Colonic mucosa (tissue), 4 donors: ENCODE data around the gene SGTA. TPM values are rescaled to one million over a fixed set of nuclear protein-coding genes. Genes with fewer than 3 reads are reported as not detected.

ENCODE experiments used
- DNase-seq: peaks from one replicate; pipeline ENCODE4 v3.0.0-alpha.2; 2020
- H3K27ac ChIP-seq: fragments of 200-600 bp; one replicate; pipeline ENCODE4 v1.8.0; 2021
- H3K27me3 ChIP-seq: fragments of 200-600 bp; one replicate; pipeline ENCODE4 v1.8.0; 2021
- H3K36me3 ChIP-seq: fragments of 200-600 bp; one replicate; pipeline ENCODE4 v1.8.0; 2021
- H3K4me1 ChIP-seq: fragments of 200-600 bp; one replicate; pipeline ENCODE4 v1.8.0; 2021; ENCODE audit warnings: mild to moderate bottlenecking
- H3K4me3 ChIP-seq: fragments of 200-600 bp; one replicate; pipeline ENCODE4 v1.8.0; 2021
- H3K9ac ChIP-seq, 2 donors: one replicate each; pipeline ENCODE4 v1.7.0; 2013; ENCODE audit warnings: control low read depth in 2 of 2, low read depth in 2 of 2, low read length in 2 of 2
- H3K9me3 ChIP-seq: fragments of 200-600 bp; one replicate; pipeline ENCODE4 v1.8.0; 2021
- CTCF ChIP-seq: fragments of 200-600 bp; IDR thresholded peaks from one replicate; pipeline ENCODE4 v1.8.0; 2022; ENCODE audit warnings: antibody characterized with exemption, mild to moderate bottlenecking
- intact Hi-C: fragments of 100-400 bp; cut with DNase I; formaldehyde crosslinking; loops from one replicate; pipeline ENCODE4 v1.14.1; 2022
- total RNA-seq, 2 donors: library from RNA; stranded (reverse); fragmentation: NEBNext Ultra II Directional in 1 of 2; extraction: Animal tissue kit (Norgen Biotek cat#: 25700) in 1 of 2; gene quantifications; one replicate each; pipeline ENCODE4 v1.2.1, GENCODE V29; 2021
- donor health status: healthy.
- donor health status: DM: no; HTN: no; CAD: no.
- donor health status: DM: no; HTN: no; CAD: no.

SGTA gene
- total RNA-seq, 2 donors from 2014 or later: 46.5 to 80.6 TPM

DNA sequence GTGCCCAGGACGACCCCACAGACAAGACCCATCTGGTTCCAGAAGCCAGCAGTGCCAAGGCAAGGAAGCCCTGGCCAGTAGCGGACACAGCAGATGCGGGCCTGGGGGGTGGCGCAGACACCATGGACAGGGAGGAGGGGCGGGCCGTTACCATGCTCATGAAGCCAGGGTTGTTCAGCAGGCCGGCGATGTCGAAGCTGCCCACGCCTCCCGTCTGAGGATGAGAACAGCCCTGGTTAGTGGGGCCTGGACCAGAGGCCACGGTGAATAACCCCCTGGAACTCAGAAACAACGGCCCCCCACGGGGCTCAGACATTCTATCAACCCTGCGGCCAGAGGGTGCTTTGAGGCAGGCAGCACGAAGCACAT is 21.8 kb downstream of the SGTA start:
- no peak overlapping the region for H3K4me3 ChIP-seq
- H3K9me3 ChIP-seq: no peaks in the 10 kb centered on the region
- H3K4me1 ChIP-seq: no peaks in the 10 kb centered on the region
- H3K27me3 ChIP-seq: no peaks in the 10 kb centered on the region
- intact Hi-C loops: no loop called here
- no peak overlapping the region for H3K27ac ChIP-seq
- H3K9ac ChIP-seq: no peak overlapping the region
- no peak for TF ChIP-seq CTCF
- H3K36me3 ChIP-seq: no peaks in the 10 kb centered on the region
- no peak for DNase-seq

GRCh38 chr19:2759965-2760364 is 23.1 kb downstream of the SGTA start:
- Histone ChIP-seq H3K27me3 (no peaks in the 10 kb centered on the region), H3K27ac (no peak overlapping the region), H3K9ac (no peak overlapping the region), H3K9me3 (no peaks in the 10 kb centered on the region), H3K4me3 (no peak overlapping the region), H3K36me3 (no peaks in the 10 kb centered on the region), H3K4me1 (no peaks in the 10 kb centered on the region)
- DNase-seq: no peak
- intact Hi-C loops: no loop called here
- TF ChIP-seq CTCF: no peak

DNA sequence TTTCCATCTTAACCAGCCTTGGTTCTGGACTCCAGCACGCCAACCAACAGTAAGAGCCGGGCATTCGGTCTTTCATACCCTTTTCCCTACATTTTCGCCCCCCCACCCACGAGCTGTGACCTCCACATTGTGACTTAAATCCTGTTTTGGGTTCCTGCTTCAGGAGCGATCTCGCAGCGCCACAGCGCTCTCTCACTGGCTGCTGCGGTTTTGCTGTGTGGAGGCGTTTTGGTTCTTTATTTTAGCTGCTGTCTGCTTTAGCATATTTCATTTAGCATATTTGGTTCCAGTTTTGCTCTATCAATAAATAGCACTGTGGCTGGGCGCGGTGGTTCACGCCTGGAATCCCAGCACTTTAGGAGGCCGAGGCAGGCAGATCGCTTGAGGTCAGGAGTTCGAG is 23.7 kb downstream of the SGTA start:
- H3K27me3 ChIP-seq: no peaks in the 10 kb centered on the region
- intact Hi-C loops: no loop called here
- H3K4me1 ChIP-seq: no peaks in the 10 kb centered on the region
- no peaks in the 10 kb centered on the region for H3K36me3 ChIP-seq
- H3K4me3 ChIP-seq: no peak overlapping the region
- no peak for TF ChIP-seq CTCF
- no peak overlapping the region for H3K27ac ChIP-seq
- no peak overlapping the region for H3K9ac ChIP-seq
- no peaks in the 10 kb centered on the region for H3K9me3 ChIP-seq
- no peak for DNase-seq

DNA sequence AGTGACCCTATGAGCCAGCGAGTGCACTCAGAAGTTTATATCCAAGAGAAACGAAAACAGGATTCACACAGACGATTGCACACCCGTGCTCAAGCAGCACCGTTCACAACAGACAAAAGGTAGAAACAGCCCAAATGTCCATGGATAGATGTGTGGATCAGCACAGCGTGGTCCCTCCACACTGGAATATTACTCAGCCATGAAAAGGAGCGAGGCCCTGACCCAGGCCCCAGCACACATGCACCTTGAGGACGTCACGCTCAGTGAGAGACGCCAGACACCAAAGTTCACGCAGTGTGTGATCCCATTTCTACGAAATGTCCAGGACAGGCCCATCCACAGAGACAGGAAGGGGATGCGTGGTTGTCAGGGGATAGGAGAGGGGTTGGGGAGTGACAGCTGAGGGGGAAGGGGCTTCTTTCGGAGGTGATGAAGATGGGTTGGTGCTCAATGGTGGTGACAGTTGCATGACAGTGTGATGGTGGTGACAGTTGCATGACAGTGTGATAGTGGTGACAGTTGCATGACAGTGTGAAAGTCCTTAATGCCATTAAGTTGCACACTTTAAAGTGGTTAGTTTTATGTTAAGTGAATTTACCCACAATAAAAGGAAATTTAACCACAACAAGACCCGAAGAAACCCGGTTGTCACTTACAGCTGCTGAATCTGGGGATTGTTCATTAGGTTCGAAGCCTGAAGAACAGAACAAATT is 24.3 kb downstream of the SGTA start:
- Histone ChIP-seq H3K9ac (no peak overlapping the region), H3K4me3 (no peak overlapping the region), H3K27ac (no peak overlapping the region), H3K4me1 (no peaks in the 10 kb centered on the region), H3K27me3 (no peaks in the 10 kb centered on the region), H3K36me3 (no peaks in the 10 kb centered on the region), H3K9me3 (no peaks in the 10 kb centered on the region)
- intact Hi-C loops: no loop called here
- TF ChIP-seq CTCF: no peak
- no peak for DNase-seq

GRCh38 chr19:2756921-2757881 is 25.9 kb downstream of the SGTA start:
- Histone ChIP-seq H3K4me3 (no peak overlapping the region), H3K27ac (no peak overlapping the region), H3K4me1 (no peaks in the 10 kb centered on the region), H3K9me3 (no peaks in the 10 kb centered on the region), H3K27me3 (no peaks in the 10 kb centered on the region), H3K36me3 (no peaks in the 10 kb centered on the region), H3K9ac (no peak overlapping the region)
- DNase-seq: no peak
- TF ChIP-seq CTCF: no peak
- intact Hi-C loops: no loop called here
